H54 (cell line): ENCODE measurements around the gene TGFBR3L.

Experiments used
- DNase-seq: peaks from one replicate; pipeline ENCODE4 v3.0.0; 2011; ENCODE audit warnings: low spot score, mixed read lengths; ENCODE audit not compliant: insufficient read length
- FAIRE-seq: peaks from 3 replicates; lab custom pipeline; 2011; peaks lifted over from hg19 to GRCh38; lab: Jason Lieb, UNC
- POLR2A ChIP-seq: IDR thresholded peaks from 2 replicates; pipeline ENCODE4 v1.6.1; 2011; ENCODE audit warnings: low read depth, mild to moderate bottlenecking, low read length

Gene TGFBR3L

DNA sequence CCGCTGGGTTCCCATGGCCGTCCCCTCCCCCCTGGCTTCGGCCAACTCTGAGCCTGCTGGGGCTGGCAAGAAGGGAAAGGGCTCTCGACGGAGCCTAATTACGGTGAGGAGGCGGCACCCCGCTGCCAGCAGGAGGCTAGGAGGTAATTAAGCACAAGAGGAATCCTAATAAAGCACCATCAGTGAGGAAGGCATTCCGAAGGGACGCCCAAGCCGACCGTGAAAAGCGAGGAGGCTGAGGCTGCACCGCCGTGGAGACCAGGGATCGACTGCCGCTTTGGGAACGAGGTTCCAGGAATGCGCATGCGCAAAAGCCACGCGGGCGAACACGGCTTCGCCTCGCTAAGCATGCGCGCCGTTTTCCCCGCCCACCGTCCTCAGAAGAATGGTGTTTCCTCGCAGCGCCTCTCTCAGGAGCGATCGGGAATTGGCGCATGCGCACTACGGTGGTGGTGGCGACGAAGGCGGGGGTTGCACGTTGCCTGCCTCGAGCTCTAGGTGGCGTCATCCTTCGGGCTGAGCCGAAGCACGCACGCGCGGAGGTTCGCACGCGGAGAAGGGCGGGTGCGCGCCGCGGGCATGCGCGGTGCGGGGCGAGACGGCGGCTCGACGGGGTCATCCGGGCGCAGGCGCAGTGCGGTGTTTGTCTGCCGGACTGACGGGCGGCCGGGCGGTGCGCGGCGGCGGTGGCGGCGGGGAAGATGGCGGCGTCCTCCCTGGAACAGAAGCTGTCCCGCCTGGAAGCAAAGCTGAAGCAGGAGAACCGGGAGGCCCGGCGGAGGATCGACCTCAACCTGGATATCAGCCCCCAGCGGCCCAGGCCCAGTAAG is 11.2 kb upstream of the TGFBR3L start, which contains the start of gene MAP2K7:
MAP2K7 (plus strand) TSS at position 634 of the 830 bp plus-strand sequence; CDS start at position 702, 68 bp downstream.
- FAIRE-seq: peak; percentile 92
- peak; percentile 97 for TF ChIP-seq POLR2A
- DNase-seq: peak; percentile 96

DNA sequence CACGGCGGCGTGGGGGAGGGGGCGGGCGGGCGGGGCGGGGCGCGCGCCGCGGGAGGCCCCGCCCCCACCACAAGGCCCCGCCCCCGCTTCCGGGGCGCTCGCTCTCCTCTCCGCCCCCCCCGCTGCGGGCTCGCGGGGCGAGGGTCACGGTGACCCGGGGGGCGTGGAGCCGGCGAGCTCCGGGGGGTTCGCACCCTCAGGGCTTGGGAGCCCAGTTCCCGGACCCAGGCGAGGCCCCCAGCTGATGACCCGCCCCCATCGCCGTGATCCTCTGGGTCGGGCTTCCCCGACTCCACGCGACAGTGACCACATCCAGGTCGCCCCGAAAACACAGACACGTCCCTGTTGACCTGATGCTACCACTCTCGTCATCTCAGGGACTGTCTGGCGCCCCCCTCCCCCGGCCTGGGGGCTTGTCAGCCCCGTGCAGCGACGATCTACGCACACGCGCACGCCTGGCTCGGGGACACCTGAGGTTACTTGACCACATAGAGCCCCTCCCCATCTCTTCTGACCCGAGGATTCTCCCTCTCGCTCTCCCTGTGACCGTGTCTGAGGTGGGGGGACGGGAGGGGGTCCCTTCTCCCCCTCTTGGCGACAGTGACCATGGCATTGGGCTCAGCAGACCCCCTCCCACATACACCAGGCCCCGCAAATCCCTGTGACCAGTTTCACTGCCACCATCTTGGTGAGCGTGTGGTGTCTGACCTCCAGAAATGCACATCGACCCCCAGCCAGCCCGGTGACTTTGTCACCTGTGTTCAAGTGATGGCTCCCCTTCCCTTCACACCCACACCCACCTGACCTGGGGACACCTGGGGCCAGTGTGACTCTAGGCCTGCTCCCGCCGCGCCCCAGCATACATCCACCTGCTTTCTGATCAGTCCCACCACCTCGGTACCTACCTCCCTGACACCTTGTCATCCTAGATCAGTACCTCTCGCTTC is 10.3 kb upstream of the TGFBR3L start:
- no peak for FAIRE-seq
- TF ChIP-seq POLR2A: no peak
- no peak for DNase-seq

DNA sequence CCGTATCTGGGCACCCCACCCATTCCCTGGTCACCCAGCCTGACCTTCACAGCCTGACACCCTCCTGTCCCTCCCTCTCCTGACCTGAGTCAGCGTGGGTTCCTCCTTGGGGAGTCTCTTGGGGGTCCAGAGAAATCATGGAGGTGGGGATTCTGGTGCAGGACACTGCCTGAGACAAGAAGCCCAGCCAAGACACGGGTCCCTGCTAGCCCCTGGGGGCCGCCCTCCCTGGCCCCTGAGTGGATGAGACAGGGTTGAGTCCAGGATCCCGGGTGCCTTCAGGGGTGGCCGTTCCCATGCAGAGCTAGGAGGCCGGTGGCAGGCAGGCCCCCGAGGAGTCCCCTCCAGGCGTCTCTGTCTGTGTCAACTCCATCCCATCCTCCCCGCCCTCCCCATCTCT is 9.4 kb upstream of the TGFBR3L start:
- FAIRE-seq: no peak
- DNase-seq: no peak
- TF ChIP-seq POLR2A: no peak

DNA sequence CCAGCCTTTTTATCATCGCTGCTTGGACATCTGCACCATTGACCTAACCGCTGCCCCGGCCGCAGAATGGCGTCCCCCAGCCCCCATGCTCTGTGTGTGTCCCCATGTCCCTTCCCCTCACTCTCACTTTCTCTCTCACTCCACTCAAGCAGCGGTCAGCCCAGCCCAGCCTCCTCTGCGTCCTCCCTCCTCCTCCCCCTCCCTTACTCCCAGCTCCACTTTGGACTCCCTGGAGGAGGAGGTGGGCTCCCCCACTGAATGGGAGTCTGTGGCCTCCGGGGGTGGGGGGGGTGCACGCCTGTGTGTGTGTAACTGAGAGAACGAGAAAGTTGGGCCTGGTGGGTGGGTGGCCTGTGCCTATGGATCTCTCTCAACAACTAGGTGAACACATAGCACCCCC is 8.8 kb upstream of the TGFBR3L start:
- no peak for FAIRE-seq
- TF ChIP-seq POLR2A: no peak

DNA sequence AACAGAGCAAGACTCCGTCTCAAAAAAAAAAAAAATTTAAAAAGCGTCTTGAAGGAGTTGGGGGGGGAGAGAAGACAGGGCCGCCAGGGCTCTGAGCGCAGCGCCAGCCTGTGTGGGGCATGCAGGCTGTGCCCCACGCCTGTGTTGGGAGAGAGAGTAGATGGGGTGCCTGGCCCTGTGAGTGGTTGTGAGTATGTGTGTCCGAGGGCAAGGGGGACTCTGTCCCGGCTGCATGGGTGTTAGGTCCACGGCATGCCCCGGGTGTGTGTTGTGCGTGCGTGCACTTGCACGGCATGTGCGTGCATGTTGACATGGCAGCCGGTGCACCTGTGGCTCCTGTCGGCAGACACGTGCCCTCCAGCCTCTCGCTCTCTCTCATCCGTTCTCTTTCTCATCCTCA is 7.5 kb upstream of the TGFBR3L start:
- TF ChIP-seq POLR2A: no peak
- no peak for DNase-seq
- FAIRE-seq: no peak

More for the DNA sequence above, 8.8 kb upstream of the TGFBR3L start:
- DNase-seq: no peak

DNA sequence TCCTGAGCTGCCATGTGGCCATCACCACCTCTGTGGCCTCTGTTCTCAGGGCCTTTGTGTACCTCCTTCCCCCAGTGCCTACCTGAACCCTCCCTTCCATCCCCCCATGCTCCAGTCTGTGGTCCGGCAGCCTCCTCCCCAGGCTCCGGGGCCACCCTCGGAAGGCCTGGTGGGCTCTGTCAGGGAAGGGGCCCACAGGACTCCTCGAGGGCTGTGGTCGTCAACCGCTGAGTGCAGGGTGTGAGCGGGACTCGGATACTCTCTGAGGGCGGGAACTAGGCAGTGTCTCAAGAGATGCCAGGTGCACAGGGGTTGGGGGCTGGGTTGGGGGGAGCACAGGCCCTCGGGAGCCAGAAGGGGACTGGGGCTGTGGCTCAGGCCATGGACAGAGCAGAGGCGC is 7.1 kb upstream of the TGFBR3L start:
- TF ChIP-seq POLR2A: no peak
- FAIRE-seq: no peak
- DNase-seq: no peak

DNA sequence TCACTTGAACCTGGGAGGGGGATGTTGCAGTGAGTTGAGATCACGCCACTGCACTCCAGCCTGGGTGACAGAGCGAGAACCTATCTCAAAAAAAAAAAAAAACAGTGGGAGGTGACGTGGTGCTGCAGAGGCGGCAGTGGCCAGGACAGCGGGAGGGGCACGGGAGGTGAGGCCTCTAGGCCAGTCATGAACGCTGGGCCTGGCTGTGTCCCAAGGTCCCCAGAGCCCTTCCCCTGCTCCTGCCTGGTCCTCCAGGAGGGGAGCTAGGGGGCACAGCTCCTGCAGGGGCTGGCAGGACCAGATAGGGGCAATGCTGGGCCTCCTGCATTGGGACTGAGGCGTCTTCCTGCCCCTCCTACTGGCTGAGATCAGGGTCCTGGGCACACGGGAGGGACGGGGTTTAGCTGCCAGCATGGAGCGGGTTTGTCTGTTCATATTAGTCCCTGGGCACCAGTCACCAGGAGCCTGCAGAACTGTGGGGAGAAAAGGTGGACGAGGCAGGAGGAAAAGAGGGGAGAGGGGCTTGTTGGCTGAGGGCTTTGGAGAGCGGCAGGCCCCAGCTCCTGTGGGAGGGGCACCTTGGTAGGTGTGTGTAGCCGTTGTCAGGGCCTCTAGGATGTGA is 6.4 kb upstream of the TGFBR3L start:
- DNase-seq (no peak), FAIRE-seq (no peak)
- no peak for TF ChIP-seq POLR2A

DNA sequence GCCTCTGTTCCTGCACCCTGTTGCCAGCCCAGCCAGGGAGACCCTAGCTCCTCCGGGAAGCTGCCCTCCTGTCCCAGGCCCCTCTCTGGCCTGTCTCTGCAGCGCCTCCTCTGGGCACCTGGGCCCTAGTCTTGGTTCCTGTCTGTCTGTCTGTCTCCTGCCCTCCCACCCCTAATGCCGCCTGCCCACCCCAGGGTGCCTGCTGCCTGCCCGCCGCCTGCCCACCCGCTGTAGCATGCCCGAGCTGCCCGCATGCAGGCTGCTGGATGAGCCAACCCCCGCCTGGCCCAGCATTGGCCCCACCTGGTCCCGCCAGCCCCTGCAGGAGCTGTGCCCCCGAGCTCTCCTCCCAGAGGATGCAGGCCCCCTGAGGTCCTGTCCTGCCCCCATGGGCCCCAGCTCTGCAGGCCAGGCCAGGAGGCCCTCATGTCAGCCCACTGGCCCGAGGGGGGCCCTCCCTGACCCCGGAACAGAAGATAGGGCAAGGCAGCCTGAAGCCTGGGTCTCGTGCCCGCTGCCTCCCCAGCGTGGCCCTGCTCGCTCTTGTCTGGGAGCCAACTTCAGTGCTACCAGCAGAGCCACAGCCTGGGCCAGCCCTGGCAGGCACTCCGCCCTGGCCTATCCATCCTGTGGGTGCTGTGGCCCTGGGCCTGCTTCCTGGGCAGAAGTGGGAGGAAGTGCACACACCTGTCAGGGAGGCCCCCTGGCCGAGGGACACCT is 5.7 kb upstream of the TGFBR3L start:
- FAIRE-seq (no peak), DNase-seq (no peak)
- TF ChIP-seq POLR2A: no peak

DNA sequence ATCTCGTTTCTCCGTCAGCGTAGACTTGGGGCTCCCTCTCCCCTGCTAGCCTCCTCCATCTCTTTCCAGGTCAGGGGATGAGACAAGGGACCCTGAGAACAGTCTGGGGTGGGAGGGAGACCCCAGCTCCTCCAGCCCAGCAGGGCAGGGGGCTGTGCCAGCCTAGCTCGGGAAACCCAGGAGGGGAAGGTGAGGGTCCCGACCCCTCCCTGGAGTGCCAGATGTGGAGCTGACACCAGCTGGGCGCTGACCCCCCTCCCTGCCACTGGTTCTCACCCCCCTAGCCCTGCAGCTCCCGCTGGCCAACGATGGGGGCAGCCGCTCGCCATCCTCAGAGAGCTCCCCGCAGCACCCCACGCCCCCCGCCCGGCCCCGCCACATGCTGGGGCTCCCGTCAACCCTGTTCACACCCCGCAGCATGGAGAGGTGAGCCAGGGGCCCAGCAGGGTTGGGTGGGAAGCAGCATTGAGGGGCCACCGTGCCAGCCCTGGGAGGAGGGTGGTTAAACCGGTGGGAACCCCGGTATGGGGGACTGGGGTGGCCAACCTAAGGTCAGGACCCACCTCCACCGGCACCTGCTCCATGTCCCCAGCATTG is 5.1 kb upstream of the TGFBR3L start:
- DNase-seq (no peak), FAIRE-seq (no peak)
- TF ChIP-seq POLR2A: no peak

DNA sequence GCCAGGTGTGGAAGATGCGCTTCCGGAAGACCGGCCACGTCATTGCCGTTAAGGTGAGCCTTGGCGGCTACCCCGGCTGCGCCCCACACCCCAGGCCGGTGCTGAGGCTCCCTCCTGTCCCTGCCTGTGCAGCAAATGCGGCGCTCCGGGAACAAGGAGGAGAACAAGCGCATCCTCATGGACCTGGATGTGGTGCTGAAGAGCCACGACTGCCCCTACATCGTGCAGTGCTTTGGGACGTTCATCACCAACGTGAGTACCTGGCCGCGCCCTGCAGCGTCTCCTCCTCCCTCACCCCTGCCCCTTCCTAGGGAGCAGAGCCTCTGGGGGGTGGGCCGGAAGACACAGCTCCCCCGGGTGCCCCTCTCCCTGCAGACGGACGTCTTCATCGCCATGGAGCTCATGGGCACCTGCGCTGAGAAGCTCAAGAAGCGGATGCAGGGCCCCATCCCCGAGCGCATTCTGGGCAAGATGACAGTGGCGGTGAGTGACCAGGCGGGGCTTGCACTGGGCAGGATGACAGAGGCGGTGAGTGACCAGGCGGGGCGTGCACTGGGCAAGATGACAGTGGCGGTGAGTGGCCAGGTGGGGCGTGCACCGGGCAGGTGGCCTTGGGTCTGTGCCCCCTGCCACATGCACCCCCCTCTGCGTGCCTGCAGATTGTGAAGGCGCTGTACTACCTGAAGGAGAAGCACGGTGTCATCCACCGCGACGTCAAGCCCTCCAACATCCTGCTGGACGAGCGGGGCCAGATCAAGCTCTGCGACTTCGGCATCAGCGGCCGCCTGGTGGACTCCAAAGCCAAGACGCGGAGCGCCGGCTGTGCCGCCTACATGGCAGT is 4.1 kb upstream of the TGFBR3L start:
- FAIRE-seq (no peak), DNase-seq (no peak)
- no peak for TF ChIP-seq POLR2A

DNA sequence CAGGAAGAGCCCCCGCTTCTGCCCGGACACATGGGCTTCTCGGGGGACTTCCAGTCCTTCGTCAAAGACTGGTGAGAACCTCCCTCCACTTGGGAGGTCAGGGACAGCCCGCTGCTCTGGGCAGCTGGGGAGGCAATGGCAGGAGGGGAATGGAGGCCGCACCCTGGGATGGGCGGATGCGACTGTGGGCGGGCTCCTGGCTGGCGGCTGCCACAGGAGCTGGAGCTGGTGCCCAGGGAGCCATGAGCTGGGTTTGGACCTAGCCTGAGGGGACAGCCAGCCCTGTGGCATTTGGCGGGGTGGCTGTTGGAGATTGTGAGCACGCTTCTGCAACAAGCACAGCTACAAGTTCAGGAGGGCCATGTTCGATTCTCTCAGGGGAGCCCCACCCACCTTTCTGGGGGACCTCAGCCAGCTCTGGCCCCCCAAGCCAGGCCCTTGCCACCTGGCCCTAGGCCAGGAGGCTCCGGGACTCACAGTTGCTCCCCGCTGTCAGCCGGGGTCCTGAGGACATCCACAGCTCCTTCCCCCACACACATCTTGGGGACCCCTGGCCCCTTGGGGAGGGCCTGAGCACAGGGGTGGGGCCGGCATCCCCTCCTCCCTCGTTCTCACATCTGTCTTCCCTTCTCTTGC is 3.0 kb upstream of the TGFBR3L start:
- DNase-seq: no peak
- TF ChIP-seq POLR2A: no peak
- no peak for FAIRE-seq
